ENCODE results near the gene GDF2. TPM values are rescaled to one million over a fixed set of nuclear protein-coding genes. Genes with fewer than 3 reads are reported as not detected.
A peak's percentile ranks its signal among the peaks of the same experiment; 100 is the strongest.

GDF2 gene
- total RNA-seq, 1 donor from 2014 or later, result not detected

DNA sequence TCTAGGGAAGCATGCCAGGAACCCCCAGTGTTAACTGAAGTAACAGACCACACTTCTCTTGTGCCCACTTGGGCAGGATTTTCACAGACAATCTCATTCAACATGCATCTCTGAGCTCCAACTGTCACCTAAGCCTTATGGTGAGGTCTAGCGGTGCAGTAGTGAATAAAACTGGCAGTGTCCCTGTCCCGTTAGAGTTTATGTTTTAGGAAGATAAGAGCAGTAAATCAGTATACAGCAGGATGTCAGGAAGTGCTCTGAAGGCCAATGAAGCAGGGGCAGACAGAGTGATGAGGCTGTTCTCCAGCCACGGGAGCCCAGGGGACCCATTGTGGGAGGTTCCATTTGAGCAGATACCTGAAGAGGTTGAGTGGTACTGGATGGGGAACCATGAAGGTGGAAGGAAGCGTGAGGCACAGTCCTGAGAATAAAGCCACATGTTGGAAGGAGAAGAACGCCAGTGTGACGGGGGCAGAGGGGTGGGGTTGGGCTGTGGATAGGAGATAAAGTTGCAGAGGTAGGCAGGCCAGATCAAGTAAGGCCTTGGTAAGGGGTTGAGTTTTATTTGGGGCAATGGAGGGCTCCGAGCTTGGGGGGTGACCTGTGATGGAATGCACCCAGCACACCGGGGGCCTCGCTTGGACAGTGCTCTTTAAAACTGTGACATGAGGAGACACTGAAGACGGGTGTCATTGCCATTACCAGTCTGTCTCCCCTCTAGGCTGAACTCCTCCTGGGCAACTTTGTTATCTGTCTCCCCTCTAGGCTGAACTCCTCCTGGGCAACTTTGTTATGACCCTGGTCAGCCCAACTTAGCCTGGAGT is 15.7 kb upstream of the GDF2 start:
- DNase-seq (ENCODE audit: low spot score, unreplicated experiment), result no peak
- TF ChIP-seq, protein P1, sequence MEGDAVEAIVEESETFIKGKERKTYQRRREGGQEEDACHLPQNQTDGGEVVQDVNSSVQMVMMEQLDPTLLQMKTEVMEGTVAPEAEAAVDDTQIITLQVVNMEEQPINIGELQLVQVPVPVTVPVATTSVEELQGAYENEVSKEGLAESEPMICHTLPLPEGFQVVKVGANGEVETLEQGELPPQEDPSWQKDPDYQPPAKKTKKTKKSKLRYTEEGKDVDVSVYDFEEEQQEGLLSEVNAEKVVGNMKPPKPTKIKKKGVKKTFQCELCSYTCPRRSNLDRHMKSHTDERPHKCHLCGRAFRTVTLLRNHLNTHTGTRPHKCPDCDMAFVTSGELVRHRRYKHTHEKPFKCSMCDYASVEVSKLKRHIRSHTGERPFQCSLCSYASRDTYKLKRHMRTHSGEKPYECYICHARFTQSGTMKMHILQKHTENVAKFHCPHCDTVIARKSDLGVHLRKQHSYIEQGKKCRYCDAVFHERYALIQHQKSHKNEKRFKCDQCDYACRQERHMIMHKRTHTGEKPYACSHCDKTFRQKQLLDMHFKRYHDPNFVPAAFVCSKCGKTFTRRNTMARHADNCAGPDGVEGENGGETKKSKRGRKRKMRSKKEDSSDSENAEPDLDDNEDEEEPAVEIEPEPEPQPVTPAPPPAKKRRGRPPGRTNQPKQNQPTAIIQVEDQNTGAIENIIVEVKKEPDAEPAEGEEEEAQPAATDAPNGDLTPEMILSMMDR (IDR thresholded peaks at IDR 0.05; ENCODE audit: unreplicated experiment), result no peak
- H3K36me3 Mint-ChIP-seq (ENCODE audit: insufficient read depth), result no peaks in the 10 kb centered on the region
- no peak overlapping the region for H3K4me3 Mint-ChIP-seq (ENCODE audit: low read depth)
- no peaks in the 10 kb centered on the region for H3K9me3 Mint-ChIP-seq (ENCODE audit: low read depth)
- peaks cover 85% of the 10 kb centered on the region for H3K27me3 Mint-ChIP-seq
- H3K4me1 Mint-ChIP-seq (ENCODE audit: low read depth), result no peaks in the 10 kb centered on the region
- H3K27ac Mint-ChIP-seq, result no peak overlapping the region

DNA sequence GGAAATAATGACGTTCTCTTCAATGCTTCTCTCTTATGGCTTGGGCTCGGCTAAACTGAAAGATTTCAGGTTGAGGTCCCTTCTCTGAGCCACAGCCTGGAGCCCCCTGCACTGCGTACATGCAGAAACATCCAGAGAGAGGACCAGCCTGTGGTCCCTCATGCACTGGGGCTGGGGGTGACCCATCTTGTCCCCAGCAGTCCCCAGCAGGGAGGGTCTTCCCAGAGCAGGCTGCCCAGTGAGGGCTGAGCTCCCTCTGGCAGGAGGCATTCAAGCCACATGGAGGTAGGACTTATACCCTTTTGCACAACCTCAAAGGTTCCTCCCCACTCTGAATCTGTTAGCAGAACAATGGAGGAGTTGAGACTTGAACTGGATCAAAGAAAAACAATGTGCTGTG is 14.9 kb upstream of the GDF2 start:
- Mint-ChIP-seq H3K27ac (no peak overlapping the region), H3K4me3 (ENCODE audit: low read depth) (no peak overlapping the region), H3K9me3 (ENCODE audit: low read depth) (no peaks in the 10 kb centered on the region), H3K36me3 (ENCODE audit: insufficient read depth) (no peaks in the 10 kb centered on the region), H3K4me1 (ENCODE audit: low read depth) (no peaks in the 10 kb centered on the region), H3K27me3 (peaks cover 82% of the 10 kb centered on the region)
- no peak for DNase-seq (ENCODE audit: low spot score, unreplicated experiment)
- TF ChIP-seq, protein P1 (IDR thresholded peaks at IDR 0.05; ENCODE audit: unreplicated experiment), result no peak

DNA sequence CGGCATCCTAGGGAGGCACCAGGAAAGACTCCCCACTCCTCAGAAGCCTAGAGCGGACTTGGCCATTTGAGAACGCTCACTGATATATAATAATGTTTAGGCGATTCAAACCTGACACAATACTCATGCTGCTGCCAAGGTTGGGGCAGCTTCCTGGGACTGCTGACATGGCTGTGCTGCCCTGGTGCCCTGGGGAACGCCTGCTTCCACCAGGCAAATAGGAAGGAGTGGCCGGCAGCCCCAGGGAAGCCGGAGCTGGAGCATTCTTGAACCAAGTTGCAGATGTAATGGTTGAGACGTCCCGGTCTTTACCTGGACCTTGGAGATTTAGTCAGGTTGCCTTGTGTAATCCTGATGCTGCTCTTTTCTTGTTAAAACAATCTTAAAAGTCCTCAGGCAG is 13.5 kb upstream of the GDF2 start:
- Mint-ChIP-seq H3K4me1 (ENCODE audit: low read depth) (no peaks in the 10 kb centered on the region), H3K27ac (no peak overlapping the region), H3K9me3 (ENCODE audit: low read depth) (no peaks in the 10 kb centered on the region), H3K27me3 (peaks cover 70% of the 10 kb centered on the region), H3K36me3 (ENCODE audit: insufficient read depth) (no peaks in the 10 kb centered on the region), H3K4me3 (ENCODE audit: low read depth) (no peak overlapping the region)
- DNase-seq (ENCODE audit: low spot score, unreplicated experiment), result no peak
- TF ChIP-seq, protein P1 (IDR thresholded peaks at IDR 0.05; ENCODE audit: unreplicated experiment), result no peak

DNA sequence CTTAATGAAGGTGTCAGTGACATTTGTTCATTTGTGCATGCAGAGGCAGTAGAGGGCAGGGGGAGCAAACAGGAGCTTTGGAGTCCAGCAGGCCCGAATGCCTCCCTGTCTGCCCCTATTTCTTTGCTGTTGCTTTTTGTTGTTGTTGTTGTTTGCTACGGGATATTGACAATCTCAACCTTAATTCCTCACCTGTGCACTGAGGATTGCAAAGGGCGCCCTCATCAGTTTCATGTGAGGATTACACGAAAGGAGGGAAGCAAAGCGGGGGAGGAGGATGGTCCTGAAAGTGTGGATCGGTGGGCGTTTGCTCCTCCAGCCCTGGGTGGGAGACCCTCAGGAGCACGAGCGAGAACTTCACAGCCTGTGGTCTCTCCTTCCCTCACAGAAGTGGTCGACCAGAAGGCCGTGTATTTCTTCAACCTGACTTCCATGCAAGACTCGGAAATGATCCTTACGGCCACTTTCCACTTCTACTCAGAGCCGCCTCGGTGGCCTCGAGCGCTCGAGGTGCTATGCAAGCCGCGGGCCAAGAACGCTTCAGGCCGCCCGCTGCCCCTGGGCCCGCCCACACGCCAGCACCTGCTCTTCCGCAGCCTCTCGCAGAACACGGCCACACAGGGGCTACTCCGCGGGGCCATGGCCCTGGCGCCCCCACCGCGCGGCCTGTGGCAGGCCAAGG is 12.7 kb upstream of the GDF2 start:
- H3K36me3 Mint-ChIP-seq (ENCODE audit: insufficient read depth), result no peaks in the 10 kb centered on the region
- H3K27me3 Mint-ChIP-seq, result peaks cover 69% of the 10 kb centered on the region
- no peak for DNase-seq (ENCODE audit: low spot score, unreplicated experiment)
- no peaks in the 10 kb centered on the region for H3K4me1 Mint-ChIP-seq (ENCODE audit: low read depth)
- H3K9me3 Mint-ChIP-seq (ENCODE audit: low read depth), result no peaks in the 10 kb centered on the region
- no peak overlapping the region for H3K27ac Mint-ChIP-seq
- H3K4me3 Mint-ChIP-seq (ENCODE audit: low read depth), result no peak overlapping the region
- TF ChIP-seq, protein P1 (IDR thresholded peaks at IDR 0.05; ENCODE audit: unreplicated experiment), result peak; percentile 32

DNA sequence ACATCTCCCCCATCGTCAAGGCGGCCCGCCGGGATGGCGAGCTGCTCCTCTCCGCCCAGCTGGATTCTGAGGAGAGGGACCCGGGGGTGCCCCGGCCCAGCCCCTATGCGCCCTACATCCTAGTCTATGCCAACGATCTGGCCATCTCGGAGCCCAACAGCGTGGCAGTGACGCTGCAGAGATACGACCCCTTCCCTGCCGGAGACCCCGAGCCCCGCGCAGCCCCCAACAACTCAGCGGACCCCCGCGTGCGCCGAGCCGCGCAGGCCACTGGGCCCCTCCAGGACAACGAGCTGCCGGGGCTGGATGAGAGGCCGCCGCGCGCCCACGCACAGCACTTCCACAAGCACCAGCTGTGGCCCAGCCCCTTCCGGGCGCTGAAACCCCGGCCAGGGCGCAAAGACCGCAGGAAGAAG is 12.2 kb upstream of the GDF2 start:
- no peaks in the 10 kb centered on the region for H3K36me3 Mint-ChIP-seq (ENCODE audit: insufficient read depth)
- no peaks in the 10 kb centered on the region for H3K4me1 Mint-ChIP-seq (ENCODE audit: low read depth)
- no peaks in the 10 kb centered on the region for H3K9me3 Mint-ChIP-seq (ENCODE audit: low read depth)
- TF ChIP-seq, protein P1 (IDR thresholded peaks at IDR 0.05; ENCODE audit: unreplicated experiment), result no peak
- H3K27me3 Mint-ChIP-seq, result peaks cover 65% of the 10 kb centered on the region
- no peak for DNase-seq (ENCODE audit: low spot score, unreplicated experiment)
- H3K4me3 Mint-ChIP-seq (ENCODE audit: low read depth), result no peak overlapping the region
- H3K27ac Mint-ChIP-seq, result no peak overlapping the region
